ENCODE measurements around the gene ERMARD. TPM values are rescaled to one million over a fixed set of nuclear protein-coding genes. Genes with fewer than 3 reads are reported as not detected.

Gene ERMARD
- total RNA-seq, 1 experiment from 2014 or later, result 17.7 TPM

DNA sequence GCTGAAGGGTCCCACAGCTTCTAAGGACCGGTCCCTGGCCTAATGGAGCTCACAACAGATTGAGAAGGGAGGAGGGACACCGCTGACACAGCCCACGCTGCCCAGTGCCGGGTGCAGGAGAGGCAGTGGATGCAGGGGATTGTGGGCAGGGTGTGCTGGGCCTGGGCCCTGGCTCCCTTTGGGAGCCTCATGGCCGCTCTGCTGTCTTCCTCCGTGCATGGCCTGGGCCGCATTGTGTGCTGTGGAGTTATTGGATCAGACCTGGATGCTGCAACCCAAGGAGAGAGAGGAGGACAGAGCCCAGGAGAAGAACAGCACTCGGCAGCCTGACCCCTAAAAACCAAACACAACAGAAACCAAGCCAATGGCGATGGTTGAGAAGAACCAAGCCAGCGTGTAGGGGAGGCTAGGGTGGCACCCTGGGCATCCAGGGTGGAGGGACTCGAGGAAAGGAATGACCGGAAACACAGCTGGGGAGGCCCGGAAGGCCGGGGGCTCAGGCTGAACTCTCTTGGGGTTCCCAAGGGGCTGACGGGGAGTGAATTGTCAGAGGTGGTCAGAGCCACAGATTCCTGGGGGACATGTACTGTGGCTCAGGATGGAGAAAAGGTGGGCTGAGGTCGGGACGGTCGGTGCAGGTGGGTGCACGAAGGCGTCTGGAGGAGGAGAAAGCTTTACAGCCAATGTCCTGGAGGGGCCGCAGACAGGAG lies 41.0 kb downstream of the ERMARD start:
- H3K27ac Mint-ChIP-seq, result no peak overlapping the region
- no peak overlapping the region for H3K4me3 Mint-ChIP-seq
- no peaks in the 10 kb centered on the region for H3K36me3 Mint-ChIP-seq
- ChIA-PET CTCF (no interaction called here), POLR2A (no interaction called here)
- ATAC-seq, result no peak
- peaks cover 31% of the 10 kb centered on the region for H3K27me3 Mint-ChIP-seq (ENCODE audit: low read depth)
- no peak for DNase-seq (ENCODE audit: low spot score)
- TF ChIP-seq GRHL2 (CRISPR knock-in tag; IDR thresholded peaks at IDR 0.05; ENCODE audit: insufficient replicate concordance, severe bottlenecking), result no peak
- TF ChIP-seq ZNF671 (CRISPR knock-in tag; IDR thresholded peaks at IDR 0.05), result no peak
- H3K4me1 Mint-ChIP-seq, result peaks cover 16% of the 10 kb centered on the region; the same call in 1 of the 2 replicates
- peaks cover 5% of the 10 kb centered on the region; the same call in 1 of the 2 replicates for H3K9me3 Mint-ChIP-seq

DNA sequence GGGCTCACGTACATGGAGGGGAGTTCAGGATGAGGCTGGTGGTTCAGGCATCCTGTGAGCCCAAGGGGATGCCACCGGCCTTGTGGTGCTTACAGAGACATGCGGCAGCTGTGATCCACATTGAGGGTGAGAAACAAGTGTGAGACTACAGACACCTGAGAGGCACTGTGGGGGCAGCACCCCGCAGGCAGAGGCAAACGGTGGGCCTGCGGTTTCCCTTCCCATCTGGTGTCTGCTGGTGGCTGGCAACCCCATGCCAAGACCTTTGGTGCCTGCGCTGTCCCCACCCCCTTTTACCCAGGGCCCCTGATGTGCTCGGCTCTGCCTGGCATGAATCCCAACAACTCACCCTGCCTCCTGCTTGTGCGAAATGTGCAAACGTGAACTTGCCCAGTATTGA lies 42.0 kb downstream of the ERMARD start:
- no peak overlapping the region for H3K4me3 Mint-ChIP-seq
- no peak for DNase-seq (ENCODE audit: low spot score)
- H3K9me3 Mint-ChIP-seq, result peaks cover 5% of the 10 kb centered on the region; the same call in 1 of the 2 replicates
- TF ChIP-seq, protein P1, sequence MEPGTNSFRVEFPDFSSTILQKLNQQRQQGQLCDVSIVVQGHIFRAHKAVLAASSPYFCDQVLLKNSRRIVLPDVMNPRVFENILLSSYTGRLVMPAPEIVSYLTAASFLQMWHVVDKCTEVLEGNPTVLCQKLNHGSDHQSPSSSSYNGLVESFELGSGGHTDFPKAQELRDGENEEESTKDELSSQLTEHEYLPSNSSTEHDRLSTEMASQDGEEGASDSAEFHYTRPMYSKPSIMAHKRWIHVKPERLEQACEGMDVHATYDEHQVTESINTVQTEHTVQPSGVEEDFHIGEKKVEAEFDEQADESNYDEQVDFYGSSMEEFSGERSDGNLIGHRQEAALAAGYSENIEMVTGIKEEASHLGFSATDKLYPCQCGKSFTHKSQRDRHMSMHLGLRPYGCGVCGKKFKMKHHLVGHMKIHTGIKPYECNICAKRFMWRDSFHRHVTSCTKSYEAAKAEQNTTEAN (CRISPR knock-in tag; IDR thresholded peaks at IDR 0.05), result no peak
- TF ChIP-seq FOXJ3 (CRISPR knock-in tag; IDR thresholded peaks at IDR 0.05; ENCODE audit: borderline replicate concordance) (no peak), TP53 (CRISPR knock-in tag; IDR thresholded peaks at IDR 0.05) (no peak)
- no peak for ATAC-seq
- H3K36me3 Mint-ChIP-seq, result no peaks in the 10 kb centered on the region
- CTCF ChIA-PET, result no interaction called here
- no peak overlapping the region for H3K27ac Mint-ChIP-seq
- peaks cover 16% of the 10 kb centered on the region; the same call in 1 of the 2 replicates for H3K4me1 Mint-ChIP-seq
- peaks cover 31% of the 10 kb centered on the region for H3K27me3 Mint-ChIP-seq (ENCODE audit: low read depth)
- POLR2A ChIA-PET, result no interaction called here

DNA sequence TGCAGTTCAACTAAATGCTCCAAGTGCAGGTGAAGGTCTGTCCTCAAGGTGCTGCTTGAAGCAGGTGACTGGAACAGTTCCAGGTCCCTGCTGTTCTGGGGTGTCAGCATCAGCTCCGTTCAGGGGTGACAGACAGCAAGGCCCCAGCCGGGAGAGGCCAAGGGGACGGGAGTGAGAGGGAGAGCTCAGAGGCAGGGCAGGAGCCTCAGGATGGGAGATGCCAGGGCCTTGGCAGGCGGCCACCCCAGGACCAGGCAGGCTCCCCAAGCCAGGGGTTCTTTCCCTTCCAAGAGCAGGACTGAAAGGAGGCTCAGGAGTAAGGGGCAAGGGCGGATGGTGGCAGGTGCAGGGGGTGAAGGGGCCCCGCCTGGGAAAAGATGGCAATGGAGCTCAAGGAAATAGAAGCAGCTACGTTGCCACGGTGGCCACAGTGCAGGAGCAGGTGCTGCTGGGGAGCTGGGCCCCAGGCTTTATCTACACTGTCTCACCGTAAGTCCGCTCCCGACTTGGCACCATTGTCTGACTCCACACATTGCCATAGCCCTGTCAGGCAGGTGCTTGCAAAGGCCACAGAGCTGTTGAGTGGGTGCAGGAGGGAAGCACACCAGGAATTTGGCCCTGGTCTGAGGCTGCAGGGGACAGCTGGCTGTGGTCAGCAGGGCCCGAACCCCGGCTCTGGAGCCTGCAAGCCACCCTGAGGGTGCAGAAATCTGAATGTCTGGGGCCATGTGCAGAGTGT lies 43.1 kb downstream of the ERMARD start:
- no peak for DNase-seq (ENCODE audit: low spot score)
- H3K27ac Mint-ChIP-seq, result no peak overlapping the region
- POLR2A ChIA-PET, result interaction anchor here (0.6 to 1.4 kb wide), 2 partner anchors 13 to 483 kb away, joined by 3 read pairs; no protein-coding TSS in a partner anchor

More for the DNA sequence above, 43.1 kb downstream of the ERMARD start:
- Mint-ChIP-seq H3K9me3 (peaks cover 5% of the 10 kb centered on the region; the same call in 1 of the 2 replicates), H3K4me1 (peaks cover 10% of the 10 kb centered on the region; the same call in 1 of the 2 replicates), H3K27me3 (ENCODE audit: low read depth) (peaks cover 25% of the 10 kb centered on the region), H3K36me3 (no peaks in the 10 kb centered on the region), H3K4me3 (no peak overlapping the region)
- no peak for ATAC-seq
- TF ChIP-seq, protein P2, sequence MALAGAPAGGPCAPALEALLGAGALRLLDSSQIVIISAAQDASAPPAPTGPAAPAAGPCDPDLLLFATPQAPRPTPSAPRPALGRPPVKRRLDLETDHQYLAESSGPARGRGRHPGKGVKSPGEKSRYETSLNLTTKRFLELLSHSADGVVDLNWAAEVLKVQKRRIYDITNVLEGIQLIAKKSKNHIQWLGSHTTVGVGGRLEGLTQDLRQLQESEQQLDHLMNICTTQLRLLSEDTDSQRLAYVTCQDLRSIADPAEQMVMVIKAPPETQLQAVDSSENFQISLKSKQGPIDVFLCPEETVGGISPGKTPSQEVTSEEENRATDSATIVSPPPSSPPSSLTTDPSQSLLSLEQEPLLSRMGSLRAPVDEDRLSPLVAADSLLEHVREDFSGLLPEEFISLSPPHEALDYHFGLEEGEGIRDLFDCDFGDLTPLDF (CRISPR knock-in tag; IDR thresholded peaks at IDR 0.05), result no peak
- TF ChIP-seq NFE2L1 (CRISPR knock-in tag; IDR thresholded peaks at IDR 0.05), result no peak
- no peak for TF ChIP-seq EMX1 (CRISPR knock-in tag; IDR thresholded peaks at IDR 0.05)
- TF ChIP-seq JAZF1 (CRISPR knock-in tag; IDR thresholded peaks at IDR 0.05), result no peak
- TF ChIP-seq, protein P3, sequence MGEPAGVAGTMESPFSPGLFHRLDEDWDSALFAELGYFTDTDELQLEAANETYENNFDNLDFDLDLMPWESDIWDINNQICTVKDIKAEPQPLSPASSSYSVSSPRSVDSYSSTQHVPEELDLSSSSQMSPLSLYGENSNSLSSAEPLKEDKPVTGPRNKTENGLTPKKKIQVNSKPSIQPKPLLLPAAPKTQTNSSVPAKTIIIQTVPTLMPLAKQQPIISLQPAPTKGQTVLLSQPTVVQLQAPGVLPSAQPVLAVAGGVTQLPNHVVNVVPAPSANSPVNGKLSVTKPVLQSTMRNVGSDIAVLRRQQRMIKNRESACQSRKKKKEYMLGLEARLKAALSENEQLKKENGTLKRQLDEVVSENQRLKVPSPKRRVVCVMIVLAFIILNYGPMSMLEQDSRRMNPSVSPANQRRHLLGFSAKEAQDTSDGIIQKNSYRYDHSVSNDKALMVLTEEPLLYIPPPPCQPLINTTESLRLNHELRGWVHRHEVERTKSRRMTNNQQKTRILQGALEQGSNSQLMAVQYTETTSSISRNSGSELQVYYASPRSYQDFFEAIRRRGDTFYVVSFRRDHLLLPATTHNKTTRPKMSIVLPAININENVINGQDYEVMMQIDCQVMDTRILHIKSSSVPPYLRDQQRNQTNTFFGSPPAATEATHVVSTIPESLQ (CRISPR knock-in tag; IDR thresholded peaks at IDR 0.05), result no peak
- no peak for TF ChIP-seq TP53 (CRISPR knock-in tag; IDR thresholded peaks at IDR 0.05)
- no peak for TF ChIP-seq ETV6 (CRISPR knock-in tag; IDR thresholded peaks at IDR 0.05)
- TF ChIP-seq, protein P4, sequence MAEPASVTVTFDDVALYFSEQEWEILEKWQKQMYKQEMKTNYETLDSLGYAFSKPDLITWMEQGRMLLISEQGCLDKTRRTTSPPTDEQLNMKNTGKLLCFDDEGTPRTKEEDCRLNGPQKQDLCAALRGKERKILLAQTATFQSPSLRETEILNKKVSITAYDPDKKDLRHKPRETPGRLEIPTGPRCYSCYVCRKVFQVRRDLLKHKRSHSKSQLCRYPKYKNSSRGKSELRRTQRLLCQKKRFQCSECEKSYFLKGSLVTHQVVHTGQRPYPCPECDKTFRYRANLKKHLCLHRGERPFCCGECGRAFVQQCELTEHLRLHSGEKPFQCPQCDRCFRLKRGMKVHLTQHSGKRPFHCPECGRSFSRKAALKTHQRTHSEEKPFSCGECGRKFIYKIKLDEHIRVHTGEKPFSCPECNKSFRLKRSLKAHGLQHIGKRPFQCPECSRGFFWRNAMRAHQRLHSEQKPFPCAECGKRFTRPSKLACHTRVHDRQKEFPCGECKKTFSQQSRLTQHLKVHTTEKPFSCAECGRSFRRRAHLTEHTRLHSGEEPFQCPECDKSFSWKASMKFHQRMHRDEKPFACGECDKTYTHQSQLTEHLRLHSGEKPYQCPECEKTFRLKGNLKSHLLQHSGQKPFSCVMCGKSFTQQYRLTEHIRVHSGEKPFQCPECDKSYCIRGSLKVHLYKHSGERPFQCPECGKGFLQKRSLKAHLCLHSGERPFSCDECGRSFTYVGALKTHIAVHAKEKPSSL (CRISPR knock-in tag; conservative IDR thresholded peaks at IDR 0.05), result no peak
- TF ChIP-seq SOX15 (CRISPR knock-in tag; IDR thresholded peaks at IDR 0.05), result no peak
- TF ChIP-seq, protein P5, sequence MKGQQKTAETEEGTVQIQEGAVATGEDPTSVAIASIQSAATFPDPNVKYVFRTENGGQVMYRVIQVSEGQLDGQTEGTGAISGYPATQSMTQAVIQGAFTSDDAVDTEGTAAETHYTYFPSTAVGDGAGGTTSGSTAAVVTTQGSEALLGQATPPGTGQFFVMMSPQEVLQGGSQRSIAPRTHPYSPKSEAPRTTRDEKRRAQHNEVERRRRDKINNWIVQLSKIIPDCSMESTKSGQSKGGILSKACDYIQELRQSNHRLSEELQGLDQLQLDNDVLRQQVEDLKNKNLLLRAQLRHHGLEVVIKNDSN (CRISPR knock-in tag; IDR thresholded peaks at IDR 0.05), result no peak
- no peak for TF ChIP-seq CREM (CRISPR knock-in tag; IDR thresholded peaks at IDR 0.05)
- TF ChIP-seq, protein P6, sequence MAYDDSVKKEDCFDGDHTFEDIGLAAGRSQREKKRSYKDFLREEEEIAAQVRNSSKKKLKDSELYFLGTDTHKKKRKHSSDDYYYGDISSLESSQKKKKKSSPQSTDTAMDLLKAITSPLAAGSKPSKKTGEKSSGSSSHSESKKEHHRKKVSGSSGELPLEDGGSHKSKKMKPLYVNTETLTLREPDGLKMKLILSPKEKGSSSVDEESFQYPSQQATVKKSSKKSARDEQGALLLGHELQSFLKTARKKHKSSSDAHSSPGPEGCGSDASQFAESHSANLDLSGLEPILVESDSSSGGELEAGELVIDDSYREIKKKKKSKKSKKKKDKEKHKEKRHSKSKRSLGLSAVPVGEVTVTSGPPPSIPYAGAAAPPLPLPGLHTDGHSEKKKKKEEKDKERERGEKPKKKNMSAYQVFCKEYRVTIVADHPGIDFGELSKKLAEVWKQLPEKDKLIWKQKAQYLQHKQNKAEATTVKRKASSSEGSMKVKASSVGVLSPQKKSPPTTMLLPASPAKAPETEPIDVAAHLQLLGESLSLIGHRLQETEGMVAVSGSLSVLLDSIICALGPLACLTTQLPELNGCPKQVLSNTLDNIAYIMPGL (CRISPR knock-in tag; IDR thresholded peaks at IDR 0.05), result no peak
- CTCF ChIA-PET, result interaction anchor here (0.5 to 1.6 kb wide), 2 partner anchors 8 to 37 kb away, joined by 5 to 10 read pairs; no protein-coding TSS in a partner anchor

Data from WTC11 (cell line).